NT2/D1 (cell line): Measurements from ENCODE around the gene SLC45A3.

Experiments used
- SUZ12 ChIP-seq: IDR thresholded peaks from 2 replicates; pipeline ENCODE4 v1.6.1; 2011; ENCODE audit not compliant: insufficient read length, insufficient read depth; ENCODE audit errors: extremely low read depth
- YY1 ChIP-seq: IDR thresholded peaks from 2 replicates; pipeline ENCODE4 v1.6.1; 2011; ENCODE audit not compliant: insufficient read length, insufficient read depth
- ZNF274 ChIP-seq: IDR thresholded peaks from 2 replicates; pipeline ENCODE4 v1.6.1; 2011; ENCODE audit warnings: mild to moderate bottlenecking, low read depth, low read length

GRCh38 chr1:205636732-205637131 is 43.6 kb downstream of the SLC45A3 start:
- TF ChIP-seq YY1 (no peak), ZNF274 (no peak), SUZ12 (no peak)
